H1 (cell line): ENCODE results near the gene ARID3B. TPM values are rescaled to one million over a fixed set of nuclear protein-coding genes. Genes with fewer than 3 reads are reported as not detected.
"Not testable (repeated sequence)": the region's sequence is repeated elsewhere in the genome, so short reads cannot be mapped to it uniquely, and the experiment has no call there.

Experiments used
- CTCF ChIA-PET: fragments of 300-600 bp; sonication (Branson Sonifier 250); formaldehyde crosslinking; loops from one replicate; lab custom pipeline; 2021; ENCODE audit not compliant: partially characterized antibody; lab: Charles Lee
- POLR2A ChIA-PET: fragments of 300-600 bp; sonication (Branson Sonifier 250); formaldehyde crosslinking; loops from one replicate; lab custom pipeline; 2021; ENCODE audit warnings: inconsistent platforms; ENCODE audit not compliant: partially characterized antibody; lab: Charles Lee
- DNase-seq, 2 experiments: peaks; one replicate each; pipeline versions ENCODE4 v3.0.0 to v3.0.0-alpha.2; 2010 to 2022; ENCODE audit warnings: low spot score in 2 of 2, low read depth in 1 of 2, mixed read lengths in 1 of 2
- FAIRE-seq: peaks from 2 replicates; lab custom pipeline; 2011; peaks lifted over from hg19 to GRCh38; lab: Jason Lieb, UNC
- H2AFZ ChIP-seq: 2 replicates; pipeline ENCODE4 v1.8.1; 2012; ENCODE audit warnings: low read length, inconsistent platforms
- H2AK5ac ChIP-seq: 2 replicates; pipeline ENCODE4 v1.6.1; 2013; ENCODE audit warnings: low read depth, low read length
- H2BK120ac ChIP-seq: replicated peaks from 2 replicates; pipeline ENCODE3; 2013; ENCODE audit warnings: low read depth, low read length, inconsistent platforms
- H2BK12ac ChIP-seq: 2 replicates; pipeline ENCODE4 v1.6.1; 2013; ENCODE audit warnings: low read depth, low read length
- H2BK15ac ChIP-seq: 2 replicates; pipeline ENCODE4 v1.6.1; 2013; ENCODE audit warnings: low read length
- H2BK20ac ChIP-seq: 2 replicates; pipeline ENCODE4 v1.6.1; 2013; ENCODE audit warnings: low read length
- H2BK5ac ChIP-seq: 2 replicates; pipeline ENCODE4 v1.6.1; 2013; ENCODE audit warnings: low read depth, low read length
- H3K14ac ChIP-seq: 2 replicates; pipeline ENCODE4 v1.6.1; 2013; ENCODE audit warnings: inconsistent platforms; ENCODE audit not compliant: insufficient read length
- H3K18ac ChIP-seq: 2 replicates; pipeline ENCODE4 v1.6.1; 2013; ENCODE audit warnings: low read length; ENCODE audit errors: extremely low read depth
- H3K23ac ChIP-seq: 2 replicates; pipeline ENCODE4 v1.6.1; 2013; ENCODE audit warnings: inconsistent platforms; ENCODE audit not compliant: insufficient read length
- H3K23me2 ChIP-seq: 2 replicates; pipeline ENCODE4 v1.6.1; 2013; ENCODE audit warnings: low read depth, low read length
- H3K27ac ChIP-seq: 2 replicates; pipeline ENCODE4 v1.6.1; 2011; ENCODE audit warnings: low read depth, low read length, inconsistent platforms
- H3K27me3 ChIP-seq, 4 experiments: replicated peaks in 1 of 4; 1 replicate in 1 of 4; 2 replicates in 3 of 4; pipeline versions ENCODE4 v1.6.1 to v1.8.1; 2011 to 2013; ENCODE audit warnings: low read length in 3 of 4, mild to moderate bottlenecking in 3 of 4, inconsistent platforms in 2 of 4, mixed read lengths in 2 of 4, moderate library complexity in 1 of 4; ENCODE audit not compliant: control insufficient read depth in 3 of 4, insufficient read depth in 3 of 4; ENCODE audit errors: extremely low read depth in 1 of 4
- H3K36me3 ChIP-seq, 4 experiments: 2 replicates each; pipeline versions ENCODE4 v1.6.1 to v1.8.1; 2011 to 2013; ENCODE audit warnings: mild to moderate bottlenecking in 4 of 4, low read length in 3 of 4, moderate library complexity in 2 of 4, control low read depth in 1 of 4, inconsistent platforms in 1 of 4; ENCODE audit not compliant: insufficient read depth in 4 of 4, control insufficient read depth in 2 of 4
- H3K4ac ChIP-seq: replicated peaks from 2 replicates; pipeline ENCODE3; 2013; ENCODE audit warnings: low read length, low read depth, mixed read lengths, inconsistent platforms; ENCODE audit not compliant: insufficient read length
- H3K4me1 ChIP-seq, 4 experiments: replicated peaks in 1 of 4; 1 replicate in 1 of 4; 2 replicates in 3 of 4; pipeline versions ENCODE4 v1.6.1 to v1.8.1; 2011 to 2013; ENCODE audit warnings: low read length in 3 of 4, inconsistent platforms in 2 of 4, mixed read lengths in 1 of 4; ENCODE audit not compliant: insufficient read depth in 4 of 4, control insufficient read depth in 3 of 4
- H3K4me2 ChIP-seq, 2 experiments: 2 replicates each; pipeline versions ENCODE4 v1.6.1 to v1.8.1; 2011 to 2013; ENCODE audit warnings: low read depth in 2 of 2, low read length in 2 of 2, control low read depth in 1 of 2, inconsistent platforms in 1 of 2, mild to moderate bottlenecking in 1 of 2; ENCODE audit not compliant: insufficient read depth in 1 of 2
- H3K4me3 ChIP-seq, 4 experiments: fragments of 200-600, 300-600 bp in 1 of 4; sonication (generic), shearing (Covaris generic), sonication (Bioruptor Twin) in 1 of 4; 2 replicates each; pipeline versions ENCODE4 v1.5.1 to v1.8.1; 2011 to 2016; ENCODE audit warnings: low read length in 4 of 4, low read depth in 3 of 4, control low read depth in 2 of 4, inconsistent platforms in 2 of 4, mild to moderate bottlenecking in 2 of 4, mixed read lengths in 1 of 4, moderate library complexity in 1 of 4; ENCODE audit not compliant: insufficient read depth in 2 of 4; ENCODE audit errors: extremely low read depth in 1 of 4
- H3K56ac ChIP-seq: replicated peaks from 2 replicates; pipeline ENCODE3; 2013; ENCODE audit warnings: low read depth, mild to moderate bottlenecking, mixed read lengths, low read length, inconsistent platforms; ENCODE audit not compliant: insufficient read length
- H3K79me1 ChIP-seq: 2 replicates; pipeline ENCODE4 v1.6.1; 2013; ENCODE audit warnings: low read depth, low read length, control low read depth
- H3K79me2 ChIP-seq, 2 experiments: 2 replicates each; pipeline versions ENCODE4 v1.6.1 to v1.8.1; 2012 to 2013; ENCODE audit warnings: low read length in 2 of 2, mild to moderate bottlenecking in 2 of 2, inconsistent platforms in 1 of 2; ENCODE audit not compliant: insufficient read depth in 2 of 2, control insufficient read depth in 1 of 2
- H3K9ac ChIP-seq, 4 experiments: replicated peaks in 1 of 4; 1 replicate in 1 of 4; 2 replicates in 3 of 4; pipeline versions ENCODE4 v1.6.1 to v1.8.1; 2011 to 2013; ENCODE audit warnings: low read depth in 3 of 4, low read length in 3 of 4, control low read depth in 2 of 4, mild to moderate bottlenecking in 2 of 4, moderate library complexity in 2 of 4, inconsistent platforms in 1 of 4; ENCODE audit errors: extremely low read depth in 1 of 4
- H3K9me3 ChIP-seq, 2 experiments: 2 replicates each; pipeline versions ENCODE4 v1.6.1 to v1.8.1; 2012 to 2013; ENCODE audit warnings: mild to moderate bottlenecking in 2 of 2, moderate library complexity in 2 of 2, control low read depth in 1 of 2, inconsistent platforms in 1 of 2, low read depth in 1 of 2, low read length in 1 of 2, mixed read lengths in 1 of 2; ENCODE audit not compliant: insufficient read depth in 2 of 2
- H4K20me1 ChIP-seq, 2 experiments: replicated peaks in 1 of 2; 2 replicates each; pipeline versions ENCODE3 to v1.8.1; 2011 to 2013; ENCODE audit warnings: inconsistent platforms in 2 of 2, low read length in 2 of 2, mild to moderate bottlenecking in 1 of 2; ENCODE audit not compliant: insufficient read depth in 2 of 2, control insufficient read depth in 1 of 2
- H4K5ac ChIP-seq: 2 replicates; pipeline ENCODE4 v1.6.1; 2013; ENCODE audit warnings: low read length, low read depth, mixed read lengths, inconsistent platforms; ENCODE audit not compliant: insufficient read length
- H4K8ac ChIP-seq: 2 replicates; pipeline ENCODE4 v1.8.0; 2013; ENCODE audit warnings: mild to moderate bottlenecking, moderate library complexity, low read length, inconsistent platforms; ENCODE audit not compliant: insufficient read depth; ENCODE audit errors: extremely low read depth
- H4K91ac ChIP-seq: replicated peaks from 2 replicates; pipeline ENCODE3; 2013; ENCODE audit warnings: low read length, mixed read lengths, inconsistent platforms; ENCODE audit not compliant: insufficient read length
- ATF2 ChIP-seq: IDR thresholded peaks from 2 replicates; pipeline ENCODE4 v1.6.1; 2012; ENCODE audit warnings: low read length, inconsistent platforms
- FOSL1 ChIP-seq: IDR thresholded peaks from 2 replicates; pipeline ENCODE4 v1.6.1; 2011; ENCODE audit warnings: mild to moderate bottlenecking, low read depth, low read length, moderate library complexity; ENCODE audit not compliant: insufficient read depth
- KDM1A ChIP-seq: fragments of 200-600, 300-600 bp; sonication (generic); IDR thresholded peaks from 2 replicates; pipeline ENCODE4 v1.7.1; 2016; ENCODE audit warnings: mild to moderate bottlenecking, low read length, borderline replicate concordance
- KDM5A ChIP-seq: fragments of 200-600 bp; IDR thresholded peaks from 2 replicates; pipeline ENCODE4 v1.7.1; 2012; ENCODE audit warnings: mild to moderate bottlenecking, low read length, inconsistent platforms, mixed read lengths
- MAFK ChIP-seq: IDR thresholded peaks from 2 replicates; pipeline ENCODE4 v1.6.1; 2012; ENCODE audit warnings: low read depth, mild to moderate bottlenecking, improper control_type of control experiment, low read length
- POLR2AphosphoS5 ChIP-seq: IDR thresholded peaks from 2 replicates; pipeline ENCODE4 v1.6.1; 2011; ENCODE audit warnings: low read depth, low read length
- SP4 ChIP-seq: IDR thresholded peaks from 2 replicates; pipeline ENCODE4 v1.6.1; 2012; ENCODE audit warnings: low read length, inconsistent platforms
- SRF ChIP-seq: IDR thresholded peaks from 2 replicates; pipeline ENCODE4 v1.6.1; 2011; ENCODE audit warnings: mild to moderate bottlenecking, low read depth, low read length, moderate library complexity
- WGBS, 2 experiments: shearing (Covaris generic) in 1 of 2; methylation state at CpG; one replicate each; pipeline versions ENCODE4 v1.1.6 to v1.1.7; 2013 to 2015; ENCODE audit warnings: low lambda C conversion rate in 2 of 2, mixed read lengths in 2 of 2, inconsistent platforms in 1 of 2, low coverage in 1 of 2, missing lambda C conversion rate in 1 of 2; ENCODE audit not compliant: insufficient replicate concordance in 2 of 2, insufficient coverage in 1 of 2, insufficient read length in 1 of 2; ENCODE audit errors: extremely low coverage in 1 of 2, missing lambda C conversion rate in 1 of 2; 5-methylcytosine and 5-hydroxymethylcytosine counted together
- polyA plus RNA-seq, 7 experiments: library from polyadenylated mRNA; depleted of rRNA in 3 of 7; stranded (reverse) in 5 of 7; unstranded in 2 of 7; fragments of >200 nt in 5 of 7; fragments of 200-250 nt in 2 of 7; gene quantifications; 1 replicate in 5 of 7; 2 replicates in 1 of 7; 4 replicates in 1 of 7; pipeline versions ENCODE4 v1.2.1 to v1.2.3, GENCODE V29; 2011 to 2013; ENCODE audit warnings: missing spikeins in 2 of 7, mixed read lengths in 2 of 7
- total RNA-seq: library from RNA; stranded (reverse); fragmentation: NEBNext Ultra II Directional; extraction: Animal tissue kit (Norgen Biotek cat#: 25700); gene quantifications from 2 replicates; pipeline ENCODE4 v1.2.1, GENCODE V29; 2021

ARID3B gene
- total and polyA plus RNA-seq, 2 of the 8 experiments (the other 6 are each of a cell fraction or from before 2014, with no cell fraction given) = 81.0 to 115 TPM

DNA sequence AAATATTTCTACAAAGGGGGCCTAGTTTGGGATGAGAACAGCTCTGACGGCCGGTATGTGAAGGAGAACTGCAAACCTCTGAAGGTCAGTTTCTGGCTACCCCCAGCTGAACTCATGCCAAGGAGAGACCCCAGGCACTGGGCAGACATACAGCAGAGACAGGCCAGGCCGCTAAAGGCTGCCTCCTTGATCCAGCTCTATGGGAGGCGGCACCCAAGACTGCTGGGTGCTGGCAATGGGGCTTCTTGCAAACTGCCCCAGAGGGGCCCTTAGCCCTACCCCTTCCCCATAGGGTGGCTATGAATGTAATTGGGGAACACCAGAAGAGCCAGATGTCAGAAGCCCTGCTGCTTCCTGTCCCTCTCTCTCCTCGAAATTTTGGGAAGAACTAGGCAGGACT is 87.9 kb downstream of the ARID3B start (continued):
- TF ChIP-seq FOSL1 = no peak
- no peak for TF ChIP-seq SP4
- TF ChIP-seq KDM1A = no peak
- no peak for TF ChIP-seq ATF2
- no peak for TF ChIP-seq KDM5A
- TF ChIP-seq MAFK = no peak
- TF ChIP-seq SRF = no peak
- no peak for TF ChIP-seq POLR2AphosphoS5

DNA sequence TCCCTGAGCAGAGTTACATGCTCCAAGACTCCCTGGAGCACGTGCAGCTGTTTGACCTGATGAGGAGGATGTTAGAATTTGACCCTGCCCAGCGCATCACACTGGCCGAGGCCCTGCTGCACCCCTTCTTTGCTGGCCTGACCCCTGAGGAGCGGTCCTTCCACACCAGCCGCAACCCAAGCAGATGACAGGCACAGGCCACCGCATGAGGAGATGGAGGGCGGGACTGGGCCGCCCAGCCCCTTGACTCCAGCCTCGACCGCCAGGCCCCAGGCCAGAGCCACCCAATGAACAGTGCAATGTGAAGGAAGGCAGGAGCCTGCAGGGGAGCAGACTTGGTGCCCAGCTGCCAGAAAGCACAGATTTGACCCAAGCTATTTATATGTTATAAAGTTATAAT is 88.7 kb downstream of the ARID3B start:
- H3K9ac ChIP-seq, H2BK12ac ChIP-seq, H3K27ac ChIP-seq, H3K27me3 ChIP-seq, H4K8ac ChIP-seq, H3K18ac ChIP-seq, H3K4me1 ChIP-seq, H3K9me3 ChIP-seq, H3K4me3 ChIP-seq, H3K4me2 ChIP-seq, H3K4ac ChIP-seq, H2BK5ac ChIP-seq, H3K56ac ChIP-seq, H3K14ac ChIP-seq, H2BK120ac ChIP-seq, H4K5ac ChIP-seq, H2AFZ ChIP-seq, DNase-seq, H2AK5ac ChIP-seq, H2BK20ac ChIP-seq, FAIRE-seq, H3K23ac ChIP-seq, H3K23me2 ChIP-seq, H2BK15ac ChIP-seq, H3K79me1 ChIP-seq, H3K79me2 ChIP-seq, H4K91ac ChIP-seq: not testable (repeated sequence)
- 92% methylated on average over 8 of the region's 10 CpGs; no CpG with 5 or more reads in 1 of the 2 experiments for WGBS, 2 experiments
- ChIA-PET POLR2A (interaction anchor here (1.0 to 8.4 kb wide), 5 partner anchors 11 to 139 kb away, joined by 3 to 81 read pairs (median 4); partner anchors contain the start of gene CLK3), CTCF (interaction anchor here (0.9 to 37.5 kb wide), 6 partner anchors 6 to 247 kb away, joined by 3 to 1439 read pairs (median 270); partner anchors contain the start of genes CLK3, CSK and CYP1A2)
- peaks cover 8 to 29% of the 10 kb centered on the region in 2 experiments for H4K20me1 ChIP-seq
- H3K36me3 ChIP-seq = peaks cover 40 to 63% (median 49%) of the 10 kb centered on the region in 4 experiments
